ENCODE results near the gene MICAL3.

DNA sequence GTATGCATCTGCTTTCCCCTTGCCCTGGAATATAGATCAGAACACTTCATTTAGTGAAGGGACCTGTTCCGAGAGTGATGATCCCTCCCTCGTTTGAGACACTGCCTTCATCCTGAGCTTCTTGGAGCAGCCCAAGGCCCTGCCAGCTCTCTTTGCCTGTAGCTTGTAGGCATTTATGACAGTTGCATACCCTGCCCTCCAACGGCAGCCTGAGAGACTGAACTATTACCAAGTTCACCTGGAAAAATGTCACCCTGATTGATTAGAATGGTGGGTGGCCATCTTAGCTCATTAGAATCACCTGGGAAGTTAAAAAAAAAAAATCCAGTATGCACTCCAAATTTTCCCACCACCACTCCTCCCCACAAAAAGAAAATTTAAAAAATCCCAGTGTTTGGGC is 1.5 kb downstream of the MICAL3 start:
- TF ChIP-seq EZH2phosphoT487 (IDR thresholded peaks at IDR 0.05; ENCODE audit: insufficient read depth, low read depth) (no peak), EZH2 (IDR thresholded peaks at IDR 0.05; ENCODE audit: insufficient read depth, poor library complexity, severe bottlenecking) (no peak)

Measured in GM23248 (cell line).